WTC11 (cell line): ENCODE measurements around the gene CELSR1. TPM values are rescaled to one million over a fixed set of nuclear protein-coding genes. Genes with fewer than 3 reads are reported as not detected.
A peak's percentile ranks its signal among the peaks of the same experiment; 100 is the strongest.

ENCODE experiments used
- ATAC-seq: fragments of 200-7000 bp; cut with Tn5 transposase; 2 replicates; pipeline ENCODE4 v1.10.0; 2021; ENCODE audit warnings: mild to moderate bottlenecking, moderate library complexity
- CTCF ChIA-PET: fragments of 300-600 bp; sonication (Branson Sonifier 250); formaldehyde crosslinking; loops from one replicate; lab custom pipeline; 2021; ENCODE audit warnings: antibody characterized with exemption; lab: Charles Lee
- POLR2A ChIA-PET: fragments of 350-600 bp; sonication (Branson Sonifier 250); formaldehyde crosslinking; loops from one replicate; lab custom pipeline; 2021; ENCODE audit warnings: antibody characterized with exemption; lab: Charles Lee
- DNase-seq: peaks from one replicate; pipeline ENCODE4 v3.0.0; 2021; ENCODE audit warnings: low spot score
- H3K27ac Mint-ChIP-seq: 2 replicates; pipeline ENCODE4 v1.8.0; 2021; ENCODE audit warnings: mixed read lengths
- H3K27me3 Mint-ChIP-seq: 2 replicates; pipeline ENCODE4 v1.8.0; 2021; ENCODE audit warnings: low read depth, mild to moderate bottlenecking, moderate library complexity, mixed read lengths
- H3K36me3 Mint-ChIP-seq: 2 replicates; pipeline ENCODE4 v1.8.0; 2021; ENCODE audit warnings: mixed read lengths
- H3K4me1 Mint-ChIP-seq: 2 replicates; pipeline ENCODE4 v1.8.0; 2022; ENCODE audit warnings: mixed read lengths
- H3K4me3 Mint-ChIP-seq: 2 replicates; pipeline ENCODE4 v1.8.0; 2021; ENCODE audit warnings: mild to moderate bottlenecking, moderate library complexity, mixed read lengths
- H3K9me3 Mint-ChIP-seq: 2 replicates; pipeline ENCODE4 v1.8.0; 2021; ENCODE audit warnings: mixed read lengths
- ARID4B ChIP-seq: sonication (generic); formaldehyde crosslinking; IDR thresholded peaks from 2 replicates; pipeline ENCODE4 v1.8.0; 2023; ENCODE audit warnings: missing genetic modification reagents, mild to moderate bottlenecking, borderline replicate concordance
- ATF3 ChIP-seq: sonication (generic); formaldehyde crosslinking; conservative IDR thresholded peaks from 2 replicates; pipeline ENCODE4 v1.8.1; 2022; ENCODE audit warnings: mild to moderate bottlenecking, missing genetic modification reagents
- ATF6 ChIP-seq: sonication (generic); formaldehyde crosslinking; IDR thresholded peaks from 2 replicates; pipeline ENCODE4 v1.8.1; 2023; ENCODE audit warnings: mild to moderate bottlenecking, missing genetic modification reagents
- EMX1 ChIP-seq: fragments of 250-450 bp; sonication (Bioruptor Pico); IDR thresholded peaks from 2 replicates; pipeline ENCODE4 v1.8.0; 2021; ENCODE audit warnings: mild to moderate bottlenecking
- ERG ChIP-seq: fragments of 250-450 bp; sonication (Bioruptor Pico); IDR thresholded peaks from 2 replicates; pipeline ENCODE4 v1.8.0; 2021; ENCODE audit warnings: mild to moderate bottlenecking
- GABPB1 ChIP-seq: sonication (generic); formaldehyde crosslinking; IDR thresholded peaks from 2 replicates; pipeline ENCODE4 v1.8.1; 2023; ENCODE audit warnings: mild to moderate bottlenecking, missing genetic modification reagents
- HMGA2 ChIP-seq: fragments of 250-450 bp; sonication (Bioruptor Pico); IDR thresholded peaks from 2 replicates; pipeline ENCODE4 v1.4.0; 2021; ENCODE audit warnings: mild to moderate bottlenecking, moderate library complexity
- MLX ChIP-seq: sonication (generic); formaldehyde crosslinking; IDR thresholded peaks from 2 replicates; pipeline ENCODE4 v1.8.1; 2023; ENCODE audit warnings: mild to moderate bottlenecking, missing genetic modification reagents, moderate library complexity
- NFYB ChIP-seq: sonication (generic); formaldehyde crosslinking; conservative IDR thresholded peaks from 2 replicates; pipeline ENCODE4 v1.8.0; 2022; ENCODE audit warnings: low read depth, missing genetic modification reagents
- NR2C2 ChIP-seq: sonication (generic); formaldehyde crosslinking; IDR thresholded peaks from 2 replicates; pipeline ENCODE4 v1.8.0; 2022; ENCODE audit warnings: mild to moderate bottlenecking, missing genetic modification reagents
- TCF7 ChIP-seq: sonication (generic); formaldehyde crosslinking; IDR thresholded peaks from 2 replicates; pipeline ENCODE4 v1.8.0; 2022; ENCODE audit warnings: mild to moderate bottlenecking, low read depth, missing genetic modification reagents, moderate library complexity
- USF1 ChIP-seq: sonication (generic); formaldehyde crosslinking; IDR thresholded peaks from 2 replicates; pipeline ENCODE4 v1.8.0; 2022; ENCODE audit warnings: mild to moderate bottlenecking, missing genetic modification reagents
- ZBTB43 ChIP-seq: sonication (generic); formaldehyde crosslinking; IDR thresholded peaks from 2 replicates; pipeline ENCODE4 v1.8.1; 2023; ENCODE audit warnings: mild to moderate bottlenecking, missing genetic modification reagents
- ZMAT4 ChIP-seq: fragments of 250-450 bp; sonication (Bioruptor Pico); IDR thresholded peaks from 2 replicates; pipeline ENCODE4 v1.9.0; 2021; ENCODE audit warnings: mild to moderate bottlenecking
- ZSCAN18 ChIP-seq: fragments of 250-450 bp; sonication (Bioruptor Pico); IDR thresholded peaks from 2 replicates; pipeline ENCODE4 v2.1.2; 2022; ENCODE audit warnings: mild to moderate bottlenecking, moderate library complexity
- total RNA-seq: library from RNA; stranded (reverse); gene quantifications from 3 replicates; pipeline ENCODE4 v1.2.3, GENCODE V29; 2021

CELSR1 gene
- total RNA-seq, 1 experiment from 2014 or later: 16.8 TPM

- TF ChIP-seq ERG (CRISPR knock-in tag): no peak
- TF ChIP-seq ZMAT4: no peak
Measured at GRCh38 chr22:46407748-46408147, 129.7 kb downstream of the CELSR1 start (continued).

GRCh38 chr22:46406791-46407190 lies 130.6 kb downstream of the CELSR1 start:
- CTCF ChIA-PET: interaction anchor here (2.9 kb wide), 1 partner anchor 39 kb away, joined by 7 read pairs; no protein-coding TSS in a partner anchor
- no peak for TF ChIP-seq ZSCAN18 (CRISPR knock-in tag)
- TF ChIP-seq ZMAT4: no peak
- no peaks in the 10 kb centered on the region for H3K27me3 Mint-ChIP-seq
- no peak overlapping the region for H3K4me3 Mint-ChIP-seq
- peak overlapping the region; percentile 73 for H3K27ac Mint-ChIP-seq
- DNase-seq (no peak), ATAC-seq (no peak)
- H3K4me1 Mint-ChIP-seq: peaks cover 3% of the 10 kb centered on the region; the same call in 1 of the 2 replicates
- peaks cover 3% of the 10 kb centered on the region; the same call in 1 of the 2 replicates for H3K36me3 Mint-ChIP-seq
- POLR2A ChIA-PET: no interaction called here
- H3K9me3 Mint-ChIP-seq: no peaks in the 10 kb centered on the region

- CTCF ChIA-PET: interaction anchor here (0.7 to 2.9 kb wide), 2 partner anchors 32 to 39 kb away, joined by 3 to 7 read pairs; no protein-coding TSS in a partner anchor
- Mint-ChIP-seq H3K4me3 (no peak overlapping the region), H3K36me3 (peaks cover 3% of the 10 kb centered on the region; the same call in 1 of the 2 replicates), H3K27ac (no peak overlapping the region), H3K4me1 (peaks cover 3% of the 10 kb centered on the region; the same call in 1 of the 2 replicates), H3K9me3 (no peaks in the 10 kb centered on the region), H3K27me3 (no peaks in the 10 kb centered on the region)
- DNase-seq: no peak
- ATAC-seq: no peak
- POLR2A ChIA-PET: no interaction called here
- TF ChIP-seq NR2C2 (CRISPR knock-in tag) (no peak), GABPB1 (CRISPR knock-in tag) (no peak), TCF7 (CRISPR knock-in tag) (no peak), USF1 (no peak), NFYB (no peak), EMX1 (CRISPR knock-in tag) (no peak), ARID4B (CRISPR knock-in tag) (no peak), HMGA2 (no peak), MLX (CRISPR knock-in tag) (no peak), ATF6 (CRISPR knock-in tag) (no peak), ATF3 (CRISPR knock-in tag) (no peak), ZBTB43 (CRISPR knock-in tag) (no peak)
Measured at GRCh38 chr22:46406349-46406748, 131.1 kb downstream of the CELSR1 start.
